ENCODE data around the gene SEMA4D. TPM values are rescaled to one million over a fixed set of nuclear protein-coding genes. Genes with fewer than 3 reads are reported as not detected.
A peak's percentile ranks its signal among the peaks of the same experiment; 100 is the strongest.

SEMA4D gene
- total RNA-seq, 1 donor from 2014 or later = 49.9 TPM

GRCh38 chr9:89543111-89543510 is 45.2 kb upstream of the SEMA4D start:
- no peaks in the 10 kb centered on the region for H3K27me3 ChIP-seq (ENCODE audit: low read depth)
- intact Hi-C loops (cut with DNase I) = no loop called here
- H3K4me3 ChIP-seq = no peak overlapping the region
- H3K27ac ChIP-seq = no peak overlapping the region
- H3K36me3 ChIP-seq = no peaks in the 10 kb centered on the region
- no peak for DNase-seq
- no peak for ATAC-seq
- TF ChIP-seq CTCF (IDR thresholded peaks at IDR 0.05) = no peak
- no peaks in the 10 kb centered on the region for H3K4me1 ChIP-seq
- H3K9me3 ChIP-seq = peaks cover 13% of the 10 kb centered on the region

GRCh38 chr9:89542401-89543021 is 44.6 kb upstream of the SEMA4D start:
- no peak for ATAC-seq
- intact Hi-C loops (cut with DNase I) = no loop called here

GRCh38 chr9:89541798-89542197 is 43.9 kb upstream of the SEMA4D start:
- peaks cover 9% of the 10 kb centered on the region for H3K9me3 ChIP-seq
- H3K27me3 ChIP-seq (ENCODE audit: low read depth) = no peaks in the 10 kb centered on the region
- no peaks in the 10 kb centered on the region for H3K36me3 ChIP-seq
- TF ChIP-seq CTCF (IDR thresholded peaks at IDR 0.05) = no peak
- ATAC-seq (no peak), DNase-seq (no peak)
- intact Hi-C loops (cut with DNase I) = no loop called here
- peaks cover 10% of the 10 kb centered on the region for H3K4me1 ChIP-seq
- H3K27ac ChIP-seq = no peak overlapping the region
- H3K4me3 ChIP-seq = no peak overlapping the region

More at GRCh38 chr9:89542401-89543021, 44.6 kb upstream of the SEMA4D start:
- Histone ChIP-seq H3K4me1 (peaks cover 3% of the 10 kb centered on the region), H3K27ac (no peak overlapping the region), H3K9me3 (peaks cover 13% of the 10 kb centered on the region), H3K36me3 (no peaks in the 10 kb centered on the region), H3K4me3 (no peak overlapping the region), H3K27me3 (ENCODE audit: low read depth) (no peaks in the 10 kb centered on the region)
- TF ChIP-seq CTCF (IDR thresholded peaks at IDR 0.05) = no peak
- DNase-seq = no peak

- intact Hi-C loops (cut with DNase I) = no loop called here
- Histone ChIP-seq H3K4me3 (no peak overlapping the region), H3K4me1 (peaks cover 12% of the 10 kb centered on the region), H3K27ac (no peak overlapping the region), H3K9me3 (no peaks in the 10 kb centered on the region), H3K27me3 (ENCODE audit: low read depth) (no peaks in the 10 kb centered on the region), H3K36me3 (no peaks in the 10 kb centered on the region)
- DNase-seq (no peak), ATAC-seq (no peak)
- TF ChIP-seq CTCF (IDR thresholded peaks at IDR 0.05) = no peak
Measured at GRCh38 chr9:89539374-89539773, 41.5 kb upstream of the SEMA4D start.

- Histone ChIP-seq H3K4me1 (peaks cover 12% of the 10 kb centered on the region), H3K9me3 (no peaks in the 10 kb centered on the region), H3K27me3 (ENCODE audit: low read depth) (no peaks in the 10 kb centered on the region), H3K36me3 (no peaks in the 10 kb centered on the region), H3K27ac (no peak overlapping the region), H3K4me3 (no peak overlapping the region)
- intact Hi-C loops (cut with DNase I) = no loop called here
- ATAC-seq (peak in 1 of 2 donors; percentile 7), DNase-seq (no peak)
- no peak for TF ChIP-seq CTCF (IDR thresholded peaks at IDR 0.05)
Measured at GRCh38 chr9:89538871-89539270, 41.0 kb upstream of the SEMA4D start.
